Epidermal melanocyte (primary cell): ENCODE results near the gene COA4.

ENCODE experiments used
- DNase-seq: peaks from one replicate; pipeline ENCODE4 v3.0.0; 2011; ENCODE audit warnings: low spot score; ENCODE audit not compliant: insufficient read length

COA4 gene

GRCh38 chr11:73866095-73866579, 10.5 kb downstream of the COA4 start:
- DNase-seq, result no peak

- no peak for DNase-seq
Observed at GRCh38 chr11:73862986-73863385, 13.7 kb downstream of the COA4 start.

DNA sequence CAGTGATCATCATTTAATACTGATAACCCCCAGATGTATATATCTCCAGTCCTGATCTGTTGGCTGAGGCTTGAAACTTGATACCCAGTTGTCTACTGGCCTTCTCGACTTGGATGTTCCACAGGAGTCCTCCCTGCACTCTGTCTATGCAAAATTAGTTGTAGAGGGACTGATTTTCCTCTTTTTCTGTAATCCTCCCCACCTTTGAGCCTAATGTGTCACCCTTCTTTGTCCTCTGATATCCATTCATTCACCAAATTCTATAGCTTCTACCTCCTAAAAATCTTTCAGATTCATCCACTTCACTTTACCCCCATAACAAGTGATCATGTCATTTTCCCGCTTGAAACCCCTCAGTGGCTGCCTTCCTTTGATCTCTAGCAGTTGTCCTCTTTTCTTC, 16.4 kb downstream of the COA4 start:
- DNase-seq, result no peak

GRCh38 chr11:73859671-73860070, 17.0 kb downstream of the COA4 start:
- no peak for DNase-seq

DNA sequence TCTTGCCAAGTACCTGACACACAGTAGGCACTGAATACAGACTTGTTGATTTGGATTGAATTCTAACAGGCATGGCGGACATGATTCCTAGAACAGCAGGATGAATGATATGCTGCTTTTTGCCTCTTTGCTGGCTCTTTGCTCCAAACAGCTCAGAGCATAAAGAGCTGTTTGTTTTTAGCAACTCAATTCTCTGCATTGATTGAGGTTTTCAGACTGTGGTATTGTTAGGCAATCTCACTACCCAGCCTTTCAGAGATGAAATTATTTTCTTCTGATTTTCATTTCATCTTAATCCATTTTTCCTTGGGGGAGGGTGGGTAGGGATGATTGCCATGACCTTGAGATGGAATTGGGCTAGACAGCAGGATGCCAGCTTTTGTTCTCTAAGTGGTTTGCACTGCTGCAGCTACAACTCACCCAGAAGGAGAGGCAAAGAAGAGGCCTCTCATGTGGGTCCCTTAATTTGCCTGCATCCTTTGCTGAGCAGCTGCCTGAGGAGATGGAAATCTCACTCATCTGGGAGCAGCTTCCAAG, 20.5 kb downstream of the COA4 start:
- peak; percentile 34 for DNase-seq

GRCh38 chr11:73854680-73855079, 22.0 kb downstream of the COA4 start:
- no peak for DNase-seq

GRCh38 chr11:73852049-73852448, 24.6 kb downstream of the COA4 start:
- no peak for DNase-seq

GRCh38 chr11:73851046-73851764, 25.4 kb downstream of the COA4 start:
- DNase-seq, result no peak

DNA sequence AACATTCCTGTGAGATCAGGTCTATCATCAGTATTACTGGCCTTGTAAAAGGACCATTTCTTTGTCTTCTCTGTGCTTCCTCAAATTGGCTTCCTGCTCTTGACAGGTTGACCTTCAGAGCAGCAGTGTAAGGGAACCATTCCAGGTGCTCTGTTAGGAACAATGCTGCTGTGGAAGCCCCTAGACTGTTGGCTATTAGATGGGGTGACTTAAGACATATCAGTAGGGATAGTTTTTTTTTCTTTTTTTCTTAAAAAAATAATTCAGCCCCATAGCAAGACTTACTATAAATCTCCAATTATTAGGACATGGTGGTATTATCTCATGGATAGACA, 37.6 kb downstream of the COA4 start:
- no peak for DNase-seq

DNA sequence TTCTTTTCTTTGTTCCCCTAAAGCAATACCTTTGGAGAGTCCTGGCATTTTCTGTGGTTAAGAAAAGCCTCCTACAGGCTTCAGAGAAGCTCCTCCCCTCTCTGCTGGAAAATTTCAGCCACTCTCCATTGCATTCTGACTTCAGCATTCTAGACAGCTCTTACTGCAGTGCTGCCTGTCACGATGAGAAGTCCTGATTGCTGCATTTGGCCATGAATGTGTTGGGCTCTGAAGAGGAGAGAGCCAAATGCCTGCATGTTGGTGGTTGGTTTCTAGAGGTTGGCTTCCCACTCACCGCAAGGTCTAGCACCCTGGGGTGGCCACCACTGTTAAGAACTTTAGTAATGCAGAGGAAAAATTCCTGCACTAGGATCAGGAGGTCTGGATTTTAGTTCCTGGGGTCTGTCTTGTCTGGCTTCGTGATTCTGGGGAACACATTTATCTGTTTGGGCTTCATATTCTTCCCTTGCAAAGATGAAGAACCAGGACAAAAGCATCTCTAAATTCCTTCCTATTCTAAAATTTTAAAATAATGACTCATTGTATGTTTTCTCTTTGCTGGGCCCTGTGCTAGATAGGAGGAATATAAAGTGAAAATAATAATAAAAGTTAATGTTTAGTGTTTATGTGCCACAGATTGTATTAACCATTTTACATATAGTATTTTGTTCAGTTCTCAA, 38.1 kb downstream of the COA4 start:
- no peak for DNase-seq

- DNase-seq, result no peak
Observed at GRCh38 chr11:73833067-73833466, 43.6 kb downstream of the COA4 start.

DNA sequence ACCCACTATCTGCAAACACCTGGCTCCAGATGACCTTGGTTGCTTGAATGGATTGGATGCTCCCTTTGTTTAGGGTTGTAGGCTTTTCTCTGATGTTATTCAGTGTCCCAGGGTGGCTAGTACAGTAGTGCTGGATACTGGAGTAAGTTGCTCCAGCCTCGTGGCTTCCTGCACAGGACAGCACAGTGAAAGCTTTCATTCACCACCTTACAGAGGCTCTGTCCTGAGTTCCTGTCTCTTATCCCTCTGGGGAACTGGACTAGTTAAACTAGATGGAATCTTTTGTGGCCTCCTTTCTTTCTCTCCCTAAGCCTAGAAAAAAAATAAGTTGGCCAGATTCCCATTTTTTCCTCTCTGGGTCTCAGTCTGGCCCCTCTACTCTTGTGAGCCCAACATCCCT, 46.4 kb downstream of the COA4 start:
- DNase-seq, result no peak
